Motor neuron (in vitro differentiated cells): ENCODE results near the gene COL6A5. TPM values are rescaled to one million over a fixed set of nuclear protein-coding genes. Genes with fewer than 3 reads are reported as not detected.

Source experiments
- ATAC-seq, 8 experiments: fragments of 200-7000 bp; cut with Tn5 transposase; replicated peaks in 6 of 8; 2 replicates each; pipeline ENCODE4 v1.8.0; 2021; ENCODE audit warnings: mild to moderate bottlenecking in 8 of 8, moderate library complexity in 8 of 8
- H3K27ac ChIP-seq, 2 donors: fragments of 250-450 bp; sonication (Bioruptor Pico); 2 replicates each; pipeline ENCODE4 v1.9.0; 2021; ENCODE audit warnings: antibody characterized with exemption in 2 of 2, mild to moderate bottlenecking in 2 of 2, moderate library complexity in 1 of 2
- H3K4me1 ChIP-seq, 2 donors: fragments of 250-450 bp; sonication (Bioruptor Pico); replicated peaks in 1 of 2; 2 replicates each; pipeline ENCODE4 v1.6.1; 2021; ENCODE audit warnings: antibody characterized with exemption in 2 of 2, mild to moderate bottlenecking in 2 of 2, moderate library complexity in 1 of 2
- H3K4me3 ChIP-seq, 5 donors: fragments of 250-450 bp; sonication (Bioruptor Pico); 2 replicates each; pipeline ENCODE4 v1.9.0; 2021; ENCODE audit warnings: antibody characterized with exemption in 5 of 5, mild to moderate bottlenecking in 5 of 5, moderate library complexity in 4 of 5
- WGBS, 10 experiments: fragments of 450-650 bp; shearing (Covaris generic); methylation state at CpG; one replicate each; pipeline ENCODE4 v1.0.0; 2022; 5-methylcytosine and 5-hydroxymethylcytosine counted together
- in situ Hi-C, 9 experiments: fragments of 400-800 bp; cut with MboI; loops; one replicate each; pipeline ENCODE4 v1.15.0; 2021; ENCODE audit warnings: low sequenced_read_pairs in 9 of 9, low pct_unique_long_range_greater_than_20kb in 2 of 9; ENCODE audit not compliant: unreplicated experiment in 9 of 9
- total RNA-seq, 8 experiments: library from RNA; unstranded; fragments of 300-600 nt; gene quantifications; 2 replicates each; pipeline versions ENCODE4 v1.2.3 to v1.2.4, GENCODE V29; 2022

COL6A5 gene
- total RNA-seq, 8 experiments from 2014 or later, result 0.05 to 0.50 (median 0.09) TPM; not detected in 4

DNA sequence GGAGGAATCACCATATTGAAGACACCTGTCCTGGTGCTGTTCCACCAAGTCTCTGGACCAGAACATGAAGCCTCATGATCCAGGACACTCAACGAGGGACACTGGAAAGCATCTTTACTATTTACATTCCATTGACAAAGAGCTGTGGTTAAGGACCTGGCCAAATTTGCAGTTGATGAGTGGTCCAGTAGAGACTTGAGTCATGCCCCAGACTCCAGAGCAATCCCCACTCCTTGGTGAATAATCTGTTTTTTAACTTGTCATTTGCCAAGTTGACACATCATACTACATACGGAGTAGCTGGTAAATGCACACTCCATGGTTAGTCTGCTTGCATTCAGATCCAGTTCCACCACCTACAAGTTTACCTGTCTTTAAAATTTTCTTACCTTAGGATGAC is 170.3 kb downstream of the COL6A5 start:
- ATAC-seq, result no peak
- H3K4me3 ChIP-seq, result no peak overlapping the region
- H3K27ac ChIP-seq, result no peak overlapping the region
- in situ Hi-C loops, result no loop called here
- H3K4me1 ChIP-seq, result no peaks in the 10 kb centered on the region
- WGBS, 10 experiments, result 0 to 100% (median 86%) methylated on average over 1 to 2 of the region's 2 CpGs; no CpG with 5 or more reads in 1 of the 10 experiments

DNA sequence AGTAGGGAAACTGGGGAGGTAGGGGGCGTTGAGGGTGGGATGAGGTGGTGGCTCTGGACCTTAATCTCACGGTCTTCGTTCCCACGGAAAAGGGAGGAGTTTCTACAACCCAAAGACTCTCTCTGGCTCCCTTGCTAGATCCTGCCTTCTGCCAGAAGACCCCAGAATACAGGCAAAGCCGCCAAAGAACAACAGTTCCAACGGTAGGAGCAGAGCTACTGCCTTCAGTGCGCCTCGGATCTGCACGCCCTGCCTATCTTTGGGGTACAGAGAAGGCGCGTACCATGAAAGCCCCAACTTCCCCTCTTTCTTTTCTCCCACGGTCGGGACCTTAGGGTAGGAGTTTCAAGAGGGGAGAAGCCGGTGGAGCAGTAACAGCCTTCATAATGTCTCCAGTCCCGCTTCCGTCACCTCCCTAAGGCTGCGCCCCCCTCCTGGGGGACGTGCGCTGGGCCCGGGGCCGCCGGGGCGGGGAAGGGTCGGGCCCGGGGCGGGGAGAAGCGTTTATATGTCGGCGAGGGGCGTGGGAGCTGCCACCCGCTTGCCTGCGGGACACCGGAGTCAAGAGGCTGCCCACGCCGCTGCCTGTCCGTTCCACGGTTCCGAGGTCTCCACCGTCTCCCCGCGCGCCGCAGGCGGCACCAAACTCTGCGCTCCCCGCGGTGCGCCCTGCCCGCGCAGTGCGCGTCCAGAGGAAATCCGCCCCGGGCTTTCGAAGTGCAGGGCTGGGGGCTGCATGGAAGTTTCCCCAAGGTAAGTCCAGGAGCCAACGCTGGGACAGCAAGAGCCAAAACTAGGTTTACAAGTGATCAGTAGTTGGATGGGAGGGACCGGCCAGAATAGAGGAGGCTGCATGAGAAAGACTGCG is 171.4 kb downstream of the COL6A5 start, which contains the start of gene COL6A6:
Gene COL6A6 (plus strand): TSS at position 533 of the 868 bp plus-strand sequence. CDS start 43,188 bp downstream, outside the sequence.
- H3K27ac ChIP-seq, result no peak within 1 kb of the TSS
- 0 to 20% (median 5%) methylated on average over 1 to 14 of the region's 58 CpGs; no CpG with 5 or more reads in 2 of the 10 experiments for WGBS, 10 experiments
- peak within 1 kb of the TSS in 2 of 5 donors; percentile 9 to 21 for H3K4me3 ChIP-seq
- H3K4me1 ChIP-seq, result no peaks in the 10 kb centered on the region
- ATAC-seq, result peak in 1 of 8 experiments; percentile 27
- in situ Hi-C loops, result no loop called here

DNA sequence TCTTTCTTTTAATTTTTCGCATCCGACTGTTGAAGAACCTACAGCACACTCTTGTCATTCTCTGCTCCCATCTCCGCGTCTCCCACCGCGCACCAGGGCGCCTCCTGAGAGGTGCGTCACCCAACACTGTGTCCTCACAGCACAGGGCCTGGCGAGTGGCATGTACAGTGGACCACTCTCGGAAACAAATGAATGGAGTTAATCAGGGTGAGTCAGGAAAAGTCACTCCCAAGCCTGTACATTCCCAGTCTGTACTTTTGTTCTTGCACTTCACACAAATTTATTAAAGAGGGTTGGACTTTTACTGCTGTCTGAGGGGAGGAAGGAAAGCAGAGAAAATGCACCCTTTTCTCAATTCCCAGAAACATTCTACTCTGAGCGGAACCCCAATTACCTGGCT is 172.1 kb downstream of the COL6A5 start:
- Histone ChIP-seq H3K27ac (no peak overlapping the region), H3K4me1 (no peaks in the 10 kb centered on the region), H3K4me3 (no peak overlapping the region)
- ATAC-seq, result peak in 3 of 8 experiments; percentile 28 to 31 (median 28)
- in situ Hi-C loops, result no loop called here
- WGBS, 10 experiments, result 0 to 90% (median 40%) methylated on average over 1 to 11 of the region's 11 CpGs; no CpG with 5 or more reads in 1 of the 10 experiments

GRCh38 chr3:130519754-130520153 is 174.3 kb downstream of the COL6A5 start:
- Histone ChIP-seq H3K27ac (no peak overlapping the region), H3K4me1 (no peaks in the 10 kb centered on the region), H3K4me3 (no peak overlapping the region)
- no peak for ATAC-seq
- WGBS, 10 experiments, result 5 to 100% (median 78%) methylated on average over 1 to 4 of the region's 4 CpGs
- in situ Hi-C loops, result no loop called here

DNA sequence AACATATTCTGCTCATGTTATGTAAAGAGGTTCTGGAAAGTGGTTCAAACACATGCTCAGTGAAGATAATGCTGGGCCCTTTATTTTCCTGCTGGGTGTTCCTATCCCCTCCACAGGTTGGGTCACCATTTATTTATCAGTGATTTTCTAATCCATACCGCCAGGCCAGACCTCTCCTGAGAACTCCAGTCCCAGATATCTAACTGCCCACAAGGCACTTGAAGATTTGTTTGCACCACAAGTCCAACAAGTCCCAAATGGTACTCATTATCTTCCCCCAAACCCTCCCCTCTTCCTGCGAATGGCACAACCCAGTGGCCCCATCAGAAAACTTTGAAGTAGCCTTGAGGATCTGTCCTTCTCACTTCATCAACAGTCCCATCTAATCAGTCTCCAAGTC is 176.9 kb downstream of the COL6A5 start:
- Histone ChIP-seq H3K27ac (no peak overlapping the region), H3K4me3 (no peak overlapping the region), H3K4me1 (no peaks in the 10 kb centered on the region)
- 40 to 100% (median 80%) methylated on average over 1 of the region's 2 CpGs; no CpG with 5 or more reads in 7 of the 10 experiments for WGBS, 10 experiments
- no peak for ATAC-seq
- in situ Hi-C loops, result no loop called here

GRCh38 chr3:130527426-130527825 is 182.0 kb downstream of the COL6A5 start:
- H3K4me1 ChIP-seq, result no peaks in the 10 kb centered on the region
- no peak overlapping the region for H3K27ac ChIP-seq
- H3K4me3 ChIP-seq, result no peak overlapping the region
- in situ Hi-C loops, result loop anchor here in 1 of 9 experiments (25.0 kb wide), 1 partner anchor 240 kb away; no protein-coding TSS in a partner anchor
- 0 to 100% (median 82%) methylated on average over 1 of the region's 1 CpG; no CpG with 5 or more reads in 2 of the 10 experiments for WGBS, 10 experiments
- ATAC-seq, result no peak

GRCh38 chr3:130528120-130528519 is 182.6 kb downstream of the COL6A5 start:
- H3K4me3 ChIP-seq, result no peak overlapping the region
- H3K4me1 ChIP-seq, result no peaks in the 10 kb centered on the region
- no peak overlapping the region for H3K27ac ChIP-seq
- ATAC-seq, result no peak
- in situ Hi-C loops, result loop anchor here in 1 of 9 experiments (25.0 kb wide), 1 partner anchor 241 kb away; no protein-coding TSS in a partner anchor
- 33 to 80% (median 60%) methylated on average over 1 of the region's 1 CpG; no CpG with 5 or more reads in 5 of the 10 experiments for WGBS, 10 experiments

DNA sequence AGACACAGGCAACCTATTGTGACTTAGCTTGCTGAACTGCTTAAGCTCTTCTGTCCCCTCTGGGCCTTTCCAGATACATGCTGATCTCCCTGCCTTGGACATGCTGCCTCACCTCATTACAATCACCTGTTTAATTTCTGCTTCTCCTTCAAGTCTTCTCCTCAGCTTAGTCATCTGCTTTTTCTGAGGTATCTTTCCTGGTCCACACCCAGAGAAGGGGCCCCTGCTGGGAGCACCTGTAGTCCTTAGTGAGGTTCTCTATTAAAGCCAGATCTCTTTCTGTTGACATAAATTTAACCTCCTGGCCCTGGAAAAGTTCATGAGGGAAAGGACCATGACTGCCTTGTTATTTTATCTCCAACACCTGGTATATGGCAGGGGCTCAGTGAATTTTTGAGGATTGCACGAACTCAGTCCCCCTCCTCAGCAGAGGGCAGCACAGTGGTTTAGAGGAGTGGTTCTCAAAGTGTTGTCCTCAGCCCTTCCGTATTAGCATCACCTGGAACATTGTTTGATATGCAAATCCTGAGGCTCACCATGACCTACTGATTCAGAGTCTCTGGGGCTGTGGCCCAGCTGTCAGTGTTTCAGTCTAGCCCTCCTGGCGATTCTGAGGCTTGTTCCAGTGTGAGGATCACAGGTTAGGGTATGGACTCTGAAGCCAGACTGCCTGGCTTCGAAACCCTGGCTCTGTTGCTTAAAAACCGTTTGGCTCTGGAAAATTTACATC is 184.2 kb downstream of the COL6A5 start:
- H3K27ac ChIP-seq, result no peak overlapping the region
- 0 to 54% (median 41%) methylated on average over 1 to 4 of the region's 5 CpGs; no CpG with 5 or more reads in 4 of the 10 experiments for WGBS, 10 experiments
- H3K4me3 ChIP-seq, result no peak overlapping the region
- in situ Hi-C loops, result loop anchor here in 1 of 9 experiments (25.0 kb wide), 1 partner anchor 242 kb away; no protein-coding TSS in a partner anchor
- H3K4me1 ChIP-seq, result no peaks in the 10 kb centered on the region
- ATAC-seq, result no peak

GRCh38 chr3:130533247-130533646 is 187.8 kb downstream of the COL6A5 start:
- no peak for ATAC-seq
- WGBS, 10 experiments, result 33 to 100% (median 67%) methylated on average over 1 to 2 of the region's 2 CpGs; no CpG with 5 or more reads in 1 of the 10 experiments
- H3K4me3 ChIP-seq, result no peak overlapping the region
- peaks cover 0 to 3% of the 10 kb centered on the region in 2 donors for H3K4me1 ChIP-seq
- H3K27ac ChIP-seq, result no peak overlapping the region
- in situ Hi-C loops, result loop anchor here in 1 of 9 experiments (25.0 kb wide), 1 partner anchor 246 kb away; no protein-coding TSS in a partner anchor

Other genes starting within 250 kb of the COL6A5 start
- under 1 TPM; 0.10 to 0.63 (median 0.23) TPM for gene COL6A6, start 171.5 kb downstream of the COL6A5 start, total RNA-seq